ENCODE measurements around the gene SOX21.

The SOX21 gene

GRCh38 chr13:94703271-94703670 is 9.1 kb downstream of the SOX21 start:
- Histone ChIP-seq H3K9me3 (ENCODE audit: control insufficient read depth, low read length) (peaks cover 3% of the 10 kb centered on the region), H3K27me3 (replicated peaks; ENCODE audit: control insufficient read depth, insufficient read depth, low read length, poor library complexity, severe bottlenecking) (peaks cover 57% of the 10 kb centered on the region), H3K4me3 (ENCODE audit: insufficient read depth, low read depth, low read length, poor library complexity, severe bottlenecking) (no peak overlapping the region), H3K36me3 (ENCODE audit: control insufficient read depth, insufficient read depth, low read length) (no peaks in the 10 kb centered on the region), H3K4me1 (ENCODE audit: control insufficient read depth, insufficient read depth, low read length, poor library complexity, severe bottlenecking) (peaks cover 6% of the 10 kb centered on the region), H3K27ac (ENCODE audit: insufficient read depth, low read length, poor library complexity, severe bottlenecking) (no peak overlapping the region)
- no peak for DNase-seq

- Histone ChIP-seq H3K4me3 (ENCODE audit: insufficient read depth, low read depth, low read length, poor library complexity, severe bottlenecking) (no peak overlapping the region), H3K9me3 (ENCODE audit: control insufficient read depth, low read length) (peaks cover 3% of the 10 kb centered on the region), H3K4me1 (ENCODE audit: control insufficient read depth, insufficient read depth, low read length, poor library complexity, severe bottlenecking) (peaks cover 3% of the 10 kb centered on the region), H3K27ac (ENCODE audit: insufficient read depth, low read length, poor library complexity, severe bottlenecking) (no peak overlapping the region), H3K27me3 (replicated peaks; ENCODE audit: control insufficient read depth, insufficient read depth, low read length, poor library complexity, severe bottlenecking) (peaks cover 49% of the 10 kb centered on the region), H3K36me3 (ENCODE audit: control insufficient read depth, insufficient read depth, low read length) (no peaks in the 10 kb centered on the region)
- DNase-seq, result no peak
Measured at GRCh38 chr13:94702181-94703041, 9.9 kb downstream of the SOX21 start.

GRCh38 chr13:94701313-94702180 is 10.8 kb downstream of the SOX21 start:
- Histone ChIP-seq H3K9me3 (ENCODE audit: control insufficient read depth, low read length) (peaks cover 3% of the 10 kb centered on the region), H3K27me3 (replicated peaks; ENCODE audit: control insufficient read depth, insufficient read depth, low read length, poor library complexity, severe bottlenecking) (peaks cover 40% of the 10 kb centered on the region), H3K27ac (ENCODE audit: insufficient read depth, low read length, poor library complexity, severe bottlenecking) (no peak overlapping the region), H3K36me3 (ENCODE audit: control insufficient read depth, insufficient read depth, low read length) (no peaks in the 10 kb centered on the region), H3K4me3 (ENCODE audit: insufficient read depth, low read depth, low read length, poor library complexity, severe bottlenecking) (no peak overlapping the region), H3K4me1 (ENCODE audit: control insufficient read depth, insufficient read depth, low read length, poor library complexity, severe bottlenecking) (no peaks in the 10 kb centered on the region)
- DNase-seq, result no peak

- no peaks in the 10 kb centered on the region for H3K36me3 ChIP-seq (ENCODE audit: control insufficient read depth, insufficient read depth, low read length)
- no peak overlapping the region for H3K27ac ChIP-seq (ENCODE audit: insufficient read depth, low read length, poor library complexity, severe bottlenecking)
- DNase-seq, result no peak
- H3K4me1 ChIP-seq (ENCODE audit: control insufficient read depth, insufficient read depth, low read length, poor library complexity, severe bottlenecking), result no peaks in the 10 kb centered on the region
- peaks cover 3% of the 10 kb centered on the region for H3K9me3 ChIP-seq (ENCODE audit: control insufficient read depth, low read length)
- H3K4me3 ChIP-seq (ENCODE audit: insufficient read depth, low read depth, low read length, poor library complexity, severe bottlenecking), result no peak overlapping the region
- peaks cover 30% of the 10 kb centered on the region for H3K27me3 ChIP-seq (replicated peaks; ENCODE audit: control insufficient read depth, insufficient read depth, low read length, poor library complexity, severe bottlenecking)
Measured at GRCh38 chr13:94700536-94700935, 11.8 kb downstream of the SOX21 start.

- H3K4me1 ChIP-seq (ENCODE audit: control insufficient read depth, insufficient read depth, low read length, poor library complexity, severe bottlenecking), result no peaks in the 10 kb centered on the region
- no peak overlapping the region for H3K4me3 ChIP-seq (ENCODE audit: insufficient read depth, low read depth, low read length, poor library complexity, severe bottlenecking)
- no peak for DNase-seq
- H3K27me3 ChIP-seq (replicated peaks; ENCODE audit: control insufficient read depth, insufficient read depth, low read length, poor library complexity, severe bottlenecking), result peaks cover 26% of the 10 kb centered on the region
- peaks cover 3% of the 10 kb centered on the region for H3K9me3 ChIP-seq (ENCODE audit: control insufficient read depth, low read length)
- H3K27ac ChIP-seq (ENCODE audit: insufficient read depth, low read length, poor library complexity, severe bottlenecking), result no peak overlapping the region
- H3K36me3 ChIP-seq (ENCODE audit: control insufficient read depth, insufficient read depth, low read length), result no peaks in the 10 kb centered on the region
Measured at GRCh38 chr13:94700051-94700535, 12.3 kb downstream of the SOX21 start.

GRCh38 chr13:94696171-94696570 is 16.2 kb downstream of the SOX21 start:
- no peak for DNase-seq

GRCh38 chr13:94692030-94692429 is 20.3 kb downstream of the SOX21 start:
- Histone ChIP-seq H3K4me3 (ENCODE audit: insufficient read depth, low read depth, low read length, poor library complexity, severe bottlenecking) (no peak overlapping the region), H3K4me1 (ENCODE audit: control insufficient read depth, insufficient read depth, low read length, poor library complexity, severe bottlenecking) (no peaks in the 10 kb centered on the region)

More at GRCh38 chr13:94696171-94696570, 16.2 kb downstream of the SOX21 start:
- no peak overlapping the region for H3K27ac ChIP-seq (ENCODE audit: insufficient read depth, low read length, poor library complexity, severe bottlenecking)
- no peak overlapping the region for H3K4me3 ChIP-seq (ENCODE audit: insufficient read depth, low read depth, low read length, poor library complexity, severe bottlenecking)
- H3K9me3 ChIP-seq (ENCODE audit: control insufficient read depth, low read length), result no peaks in the 10 kb centered on the region
- no peaks in the 10 kb centered on the region for H3K4me1 ChIP-seq (ENCODE audit: control insufficient read depth, insufficient read depth, low read length, poor library complexity, severe bottlenecking)
- no peaks in the 10 kb centered on the region for H3K36me3 ChIP-seq (ENCODE audit: control insufficient read depth, insufficient read depth, low read length)
- no peaks in the 10 kb centered on the region for H3K27me3 ChIP-seq (replicated peaks; ENCODE audit: control insufficient read depth, insufficient read depth, low read length, poor library complexity, severe bottlenecking)

GRCh38 chr13:94683409-94683808 is 28.9 kb downstream of the SOX21 start:
- no peaks in the 10 kb centered on the region for H3K9me3 ChIP-seq (ENCODE audit: control insufficient read depth, low read length)
- H3K4me1 ChIP-seq (ENCODE audit: control insufficient read depth, insufficient read depth, low read length, poor library complexity, severe bottlenecking), result no peaks in the 10 kb centered on the region
- no peak overlapping the region for H3K27ac ChIP-seq (ENCODE audit: insufficient read depth, low read length, poor library complexity, severe bottlenecking)
- H3K4me3 ChIP-seq (ENCODE audit: insufficient read depth, low read depth, low read length, poor library complexity, severe bottlenecking), result no peak overlapping the region
- H3K36me3 ChIP-seq (ENCODE audit: control insufficient read depth, insufficient read depth, low read length), result no peaks in the 10 kb centered on the region
- no peaks in the 10 kb centered on the region for H3K27me3 ChIP-seq (replicated peaks; ENCODE audit: control insufficient read depth, insufficient read depth, low read length, poor library complexity, severe bottlenecking)
- DNase-seq, result no peak

More at GRCh38 chr13:94692030-94692429, 20.3 kb downstream of the SOX21 start:
- no peak for DNase-seq
- H3K36me3 ChIP-seq (ENCODE audit: control insufficient read depth, insufficient read depth, low read length), result no peaks in the 10 kb centered on the region
- no peak overlapping the region for H3K27ac ChIP-seq (ENCODE audit: insufficient read depth, low read length, poor library complexity, severe bottlenecking)
- H3K9me3 ChIP-seq (ENCODE audit: control insufficient read depth, low read length), result no peaks in the 10 kb centered on the region
- H3K27me3 ChIP-seq (replicated peaks; ENCODE audit: control insufficient read depth, insufficient read depth, low read length, poor library complexity, severe bottlenecking), result no peaks in the 10 kb centered on the region

GRCh38 chr13:94682229-94682628 is 30.1 kb downstream of the SOX21 start:
- Histone ChIP-seq H3K4me3 (ENCODE audit: insufficient read depth, low read depth, low read length, poor library complexity, severe bottlenecking) (no peak overlapping the region), H3K4me1 (ENCODE audit: control insufficient read depth, insufficient read depth, low read length, poor library complexity, severe bottlenecking) (no peaks in the 10 kb centered on the region), H3K36me3 (ENCODE audit: control insufficient read depth, insufficient read depth, low read length) (no peaks in the 10 kb centered on the region), H3K27ac (ENCODE audit: insufficient read depth, low read length, poor library complexity, severe bottlenecking) (no peak overlapping the region), H3K27me3 (replicated peaks; ENCODE audit: control insufficient read depth, insufficient read depth, low read length, poor library complexity, severe bottlenecking) (no peaks in the 10 kb centered on the region), H3K9me3 (ENCODE audit: control insufficient read depth, low read length) (no peaks in the 10 kb centered on the region)
- DNase-seq, result no peak

- H3K27me3 ChIP-seq (replicated peaks; ENCODE audit: control insufficient read depth, insufficient read depth, low read length, poor library complexity, severe bottlenecking), result no peaks in the 10 kb centered on the region
- no peak overlapping the region for H3K27ac ChIP-seq (ENCODE audit: insufficient read depth, low read length, poor library complexity, severe bottlenecking)
- H3K4me1 ChIP-seq (ENCODE audit: control insufficient read depth, insufficient read depth, low read length, poor library complexity, severe bottlenecking), result no peaks in the 10 kb centered on the region
- H3K4me3 ChIP-seq (ENCODE audit: insufficient read depth, low read depth, low read length, poor library complexity, severe bottlenecking), result no peak overlapping the region
- no peak for DNase-seq
- no peaks in the 10 kb centered on the region for H3K9me3 ChIP-seq (ENCODE audit: control insufficient read depth, low read length)
- H3K36me3 ChIP-seq (ENCODE audit: control insufficient read depth, insufficient read depth, low read length), result no peaks in the 10 kb centered on the region
Measured at GRCh38 chr13:94679614-94680013, 32.7 kb downstream of the SOX21 start.

Measured in effector memory CD4-positive, alpha-beta T cell (primary cell).